HPDE6-E6E7 (cell line): Measurements from ENCODE around the gene RPS6KA2.

Source experiments
- DNase-seq: peaks from one replicate; pipeline ENCODE4 v3.0.0; 2011; ENCODE audit warnings: missing footprints; ENCODE audit errors: extremely low spot score

Gene RPS6KA2

DNA sequence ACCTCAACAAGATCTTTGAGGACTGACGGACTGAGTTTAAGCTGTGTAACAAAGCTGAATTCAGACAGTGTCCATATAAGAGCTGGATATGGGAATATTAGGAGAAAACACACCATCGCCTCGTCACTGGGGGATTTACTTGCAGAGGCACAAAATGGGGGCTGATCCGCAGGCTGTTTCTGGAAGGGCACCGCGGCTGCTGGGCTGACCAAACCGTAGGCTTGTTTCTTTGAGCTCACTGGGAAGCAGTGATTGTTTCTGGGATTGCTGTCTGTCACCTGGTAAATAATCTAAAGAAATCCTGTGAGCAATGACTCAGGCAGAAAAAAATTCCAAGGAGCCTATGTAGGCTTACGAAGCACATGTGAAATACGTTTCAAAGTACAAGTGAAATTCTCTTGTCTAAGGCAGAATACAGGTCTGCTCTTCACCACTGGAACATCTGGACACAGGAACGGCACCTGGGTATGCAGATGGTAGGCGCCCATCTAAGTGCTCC is 180.4 kb downstream of the RPS6KA2 start:
- no peak for DNase-seq

DNA sequence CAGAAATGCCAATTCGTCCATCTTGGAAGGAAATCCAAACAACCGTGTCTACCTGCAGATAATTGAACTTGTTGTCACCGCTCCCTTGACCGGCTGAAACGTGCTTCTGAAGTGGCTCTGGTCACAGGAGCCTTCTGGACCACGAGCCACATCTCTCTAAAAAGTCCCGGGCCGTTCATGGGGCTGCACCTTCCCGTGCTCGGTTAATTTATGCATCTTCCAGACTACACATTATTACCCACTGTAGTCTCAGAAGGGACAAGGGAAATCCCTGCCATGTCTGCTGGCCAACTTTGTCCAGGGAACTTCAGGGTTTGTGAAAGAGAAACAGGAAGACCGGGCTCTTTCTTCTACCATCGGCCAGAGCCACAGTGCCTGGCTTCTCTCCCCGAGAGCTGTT is 180.9 kb downstream of the RPS6KA2 start:
- DNase-seq = no peak

DNA sequence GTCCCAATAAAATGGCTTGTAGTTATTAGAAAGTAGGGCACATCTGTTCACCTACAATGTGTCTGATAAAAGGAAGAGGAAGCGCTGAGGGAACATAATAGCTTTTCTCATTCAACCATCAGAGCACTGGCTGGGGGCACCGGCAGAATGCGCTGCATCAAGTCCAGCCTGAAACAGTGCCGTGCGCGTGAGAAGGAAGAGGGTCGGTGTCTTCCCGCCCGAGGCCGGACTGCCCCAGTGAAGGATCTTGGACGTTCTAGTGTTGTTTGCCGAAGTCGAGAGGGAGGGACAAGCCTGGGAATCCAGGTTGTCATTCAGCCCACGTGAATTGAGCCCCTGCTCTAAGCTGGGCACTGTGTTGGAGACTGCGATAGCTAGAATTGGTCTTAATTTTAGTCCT is 182.6 kb downstream of the RPS6KA2 start:
- no peak for DNase-seq

DNA sequence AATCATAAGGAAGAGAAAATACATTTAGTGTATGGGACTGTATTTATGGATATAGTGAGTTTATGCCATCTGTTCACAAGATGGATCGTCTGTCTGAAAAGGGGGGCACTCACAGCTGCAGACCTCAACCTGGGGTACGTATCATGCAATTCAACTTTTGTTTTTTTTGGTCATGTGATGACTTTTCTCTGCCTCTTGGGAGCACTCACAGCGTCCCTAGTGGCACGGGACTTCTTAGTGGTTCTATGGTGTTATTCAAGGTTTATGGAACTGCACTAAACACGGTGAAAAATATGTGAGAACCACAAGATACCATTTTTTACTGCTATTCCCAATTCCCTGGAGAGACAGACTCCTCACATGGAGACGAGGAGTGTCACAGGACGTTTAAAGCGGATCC is 183.9 kb downstream of the RPS6KA2 start:
- no peak for DNase-seq

DNA sequence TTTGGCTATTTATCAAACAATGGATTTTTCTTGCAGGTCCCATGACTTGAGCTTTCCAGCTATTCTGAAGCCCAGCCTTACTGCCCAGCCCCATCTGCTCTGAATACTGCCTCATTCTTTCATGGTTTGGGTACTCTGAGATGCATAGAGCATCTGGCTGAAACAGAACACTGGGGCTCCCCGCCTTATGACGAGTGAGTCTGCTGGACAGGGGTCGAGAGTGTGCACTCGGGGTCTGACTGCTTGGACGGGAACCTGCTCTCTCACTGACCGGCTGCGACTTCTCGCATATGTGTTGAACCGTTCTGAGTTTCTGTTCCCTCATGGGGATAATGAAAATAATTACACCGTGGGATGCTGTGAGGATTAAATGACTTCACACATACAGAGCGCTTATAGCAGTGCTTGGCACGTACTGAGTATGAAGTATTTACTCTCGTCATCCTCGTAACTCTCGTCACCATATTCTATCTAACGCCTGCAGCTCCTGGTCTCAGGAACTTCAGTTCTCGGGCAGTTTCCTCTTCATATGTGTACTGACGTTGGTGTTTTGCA is 184.8 kb downstream of the RPS6KA2 start:
- DNase-seq = no peak

DNA sequence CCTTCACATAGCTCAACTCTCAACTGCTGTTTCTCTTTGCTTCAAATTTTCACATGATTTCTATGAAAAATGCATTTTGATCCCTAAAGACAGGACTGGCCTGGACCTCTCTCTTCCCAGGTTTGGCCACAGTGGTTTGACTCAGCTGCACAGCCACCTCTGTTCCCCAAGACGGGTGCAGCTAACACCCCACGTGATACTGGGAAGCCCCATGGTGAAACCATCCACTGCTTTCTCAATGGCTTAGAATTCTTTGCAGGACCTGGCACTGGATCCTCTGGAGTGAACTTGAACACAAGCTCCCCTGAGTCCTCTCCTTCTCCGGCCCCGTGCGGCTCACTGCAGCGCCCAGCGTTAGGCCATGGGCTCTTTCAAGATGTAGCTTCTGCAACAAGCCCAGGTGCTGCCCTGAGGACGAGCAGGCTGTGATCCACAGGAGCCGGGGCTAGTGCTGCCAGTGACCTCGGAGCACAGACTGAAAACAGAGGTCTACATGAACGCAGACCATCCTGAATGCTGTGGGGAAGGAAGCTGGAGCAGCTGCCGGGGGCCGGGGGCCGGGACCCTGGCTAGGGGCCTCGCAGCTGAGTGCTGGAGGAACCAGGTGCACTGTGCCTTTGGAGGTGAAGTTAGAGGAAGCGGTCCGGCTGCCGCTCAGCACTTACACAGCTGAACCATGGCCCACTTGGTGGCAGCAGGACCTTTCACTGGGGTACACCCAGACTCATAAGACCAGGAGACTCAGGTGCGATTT is 185.5 kb downstream of the RPS6KA2 start:
- no peak for DNase-seq

DNA sequence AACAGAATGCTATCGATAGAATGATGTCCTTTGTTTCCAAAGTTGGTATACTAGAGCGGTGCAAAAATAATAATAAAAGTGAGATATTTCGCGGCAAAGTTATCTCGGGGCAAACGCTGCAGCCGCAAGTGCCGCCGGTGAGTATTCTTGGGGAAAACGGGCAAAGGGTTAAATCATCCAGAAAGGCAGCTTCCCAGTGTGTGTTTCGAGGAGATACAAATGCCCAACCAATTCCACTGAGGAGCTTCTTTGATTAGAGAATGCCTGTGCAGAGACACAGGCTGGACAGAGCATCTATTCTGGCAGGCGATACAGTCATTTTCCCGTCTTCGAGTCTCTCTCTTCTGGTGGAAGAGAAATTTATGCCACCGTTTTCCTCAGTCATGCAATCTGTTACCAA is 186.3 kb downstream of the RPS6KA2 start:
- no peak for DNase-seq

DNA sequence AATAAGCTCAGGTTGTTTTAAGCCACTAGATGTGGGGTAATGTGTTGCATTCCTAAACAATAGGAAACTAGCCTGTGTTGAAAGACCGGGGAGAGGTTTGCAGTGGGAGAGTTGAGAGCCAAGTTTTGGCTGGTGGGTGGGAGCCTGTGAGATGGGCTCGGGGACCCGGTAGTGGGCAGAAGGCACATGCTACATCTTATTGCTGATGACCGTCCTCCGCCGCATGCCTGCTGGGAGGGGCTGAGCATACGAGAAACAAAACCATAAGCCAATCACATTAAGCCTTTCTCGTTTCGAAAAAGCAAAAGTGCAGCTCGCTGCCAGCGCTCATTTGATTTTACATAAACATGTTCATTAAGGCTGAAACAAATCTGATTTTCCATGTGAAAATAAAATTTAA is 186.9 kb downstream of the RPS6KA2 start:
- no peak for DNase-seq

DNA sequence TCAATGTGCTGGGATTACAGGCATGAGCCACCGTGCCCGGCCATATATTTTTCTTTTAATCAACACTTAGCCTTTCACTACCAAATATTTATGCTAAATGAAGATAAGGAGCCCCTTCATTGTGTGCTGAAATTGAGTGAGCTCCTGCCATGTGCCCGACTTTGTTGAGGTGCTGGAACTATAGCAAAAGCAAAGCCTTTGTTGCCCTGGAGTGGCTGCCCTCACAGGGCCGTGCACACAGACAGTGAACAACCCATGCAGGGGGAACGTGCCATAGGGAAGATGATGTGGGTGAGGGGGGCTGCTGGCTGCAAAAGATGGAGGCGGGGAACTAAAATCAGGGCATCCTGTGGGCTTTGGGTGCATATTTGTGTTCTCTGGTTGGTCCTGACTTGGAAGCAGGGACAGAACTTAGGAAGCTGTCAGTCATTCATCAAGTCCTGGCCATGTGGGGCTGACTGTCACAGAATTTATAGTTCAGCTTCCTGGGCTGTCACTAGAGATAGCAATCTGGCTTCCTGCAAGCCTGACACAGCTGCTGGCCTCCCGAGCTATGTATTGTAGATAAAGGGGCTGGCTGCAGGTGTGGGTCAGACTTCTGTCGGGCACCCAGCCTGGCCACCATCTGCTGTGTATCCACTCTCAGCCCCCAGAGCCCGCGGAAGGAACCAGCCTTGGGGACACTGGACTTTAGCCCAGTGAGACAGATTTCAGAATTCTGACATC is 187.5 kb downstream of the RPS6KA2 start:
- no peak for DNase-seq

DNA sequence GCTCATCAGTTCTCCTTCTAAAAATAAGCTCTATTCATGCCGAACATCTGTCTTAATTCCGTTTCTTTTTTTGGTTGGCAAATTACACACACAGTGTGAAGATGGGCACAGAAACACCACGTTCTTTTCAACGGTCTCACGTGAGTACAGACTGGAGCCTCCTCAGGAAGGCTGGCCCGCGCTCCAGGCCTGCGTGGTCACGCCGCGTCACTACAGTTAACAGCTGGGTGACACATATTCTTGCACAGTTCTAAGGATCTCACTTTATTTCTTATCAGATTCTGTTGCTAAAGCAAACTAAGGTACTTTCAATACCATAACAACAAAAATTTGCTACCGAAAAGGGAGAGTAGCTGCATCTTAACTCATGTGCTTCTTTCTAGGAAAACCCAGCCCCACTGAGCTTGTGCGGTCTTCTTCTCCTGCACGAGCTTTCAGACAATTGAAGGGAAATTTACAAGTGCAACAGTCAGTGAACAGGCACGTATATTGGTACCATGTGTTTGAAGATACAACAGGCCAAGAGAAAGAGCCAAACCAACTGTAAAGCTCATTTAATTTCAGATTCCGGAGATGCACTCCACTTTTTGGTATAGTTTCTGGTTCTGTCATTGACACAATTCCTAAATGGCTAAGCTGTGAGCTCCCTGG is 188.7 kb downstream of the RPS6KA2 start:
- no peak for DNase-seq

DNA sequence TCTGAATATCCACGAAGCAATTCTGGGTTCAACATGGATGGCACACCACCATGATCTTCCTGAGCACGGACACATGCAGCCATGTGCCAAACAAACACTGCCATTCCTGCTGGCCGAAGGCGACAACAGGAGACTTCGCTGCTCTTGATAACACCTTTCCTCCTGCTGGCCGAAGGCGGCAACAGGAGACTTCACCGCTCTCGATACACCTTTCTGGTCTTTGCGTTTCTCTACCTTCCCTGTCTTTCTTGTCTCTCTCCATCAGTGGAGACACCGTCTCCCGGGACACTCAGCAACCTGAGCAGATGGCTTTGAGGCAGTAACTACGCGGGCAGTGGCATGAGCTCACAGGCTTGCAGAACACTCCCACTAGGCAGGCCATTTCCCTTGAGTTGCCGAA is 189.4 kb downstream of the RPS6KA2 start:
- no peak for DNase-seq

DNA sequence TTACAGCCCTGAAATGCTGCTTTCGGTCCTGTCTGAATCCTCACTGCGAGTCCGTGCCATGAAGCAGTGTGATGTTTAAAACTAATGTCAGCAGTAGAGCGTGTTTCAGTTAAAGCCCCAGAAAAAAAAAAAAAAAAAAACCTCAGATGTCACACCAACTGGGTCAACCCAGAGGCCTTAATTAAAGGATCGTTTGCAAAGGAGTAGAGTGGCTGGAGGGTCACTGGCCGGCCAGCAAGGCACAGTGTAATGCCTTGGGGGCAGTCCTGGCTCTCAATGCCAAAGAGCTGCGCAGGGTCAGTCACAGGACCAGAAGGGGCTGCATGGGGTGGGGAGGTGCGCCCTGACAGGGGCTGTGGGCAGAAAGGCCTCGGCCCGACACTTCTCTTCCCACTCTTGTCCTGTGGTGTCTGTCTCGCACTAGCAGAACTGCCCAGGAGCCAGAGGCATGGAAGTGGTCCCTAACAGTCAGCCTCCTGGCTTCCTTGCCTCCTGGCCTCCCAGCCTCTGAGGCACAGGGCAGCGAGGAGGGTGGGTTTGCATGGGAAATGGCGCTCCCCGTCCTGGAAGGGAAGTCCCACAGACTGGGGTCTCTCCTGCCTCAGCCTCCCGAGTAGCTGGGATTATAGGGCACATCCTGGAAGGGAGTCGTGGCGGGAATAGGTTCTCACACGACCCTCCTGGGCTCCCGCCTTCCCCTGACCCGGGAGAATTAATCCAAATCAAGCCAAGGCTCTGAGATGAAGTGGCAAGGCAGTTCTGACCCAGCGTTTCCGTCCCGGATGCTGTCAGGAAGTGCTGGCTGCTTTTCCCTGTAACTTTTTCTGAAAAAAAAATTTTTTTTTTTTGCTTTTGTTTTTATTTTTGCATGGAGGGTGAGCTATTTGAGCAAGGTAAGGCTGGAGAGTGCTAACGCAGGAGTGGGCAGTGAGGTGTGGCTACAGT is 190.6 kb downstream of the RPS6KA2 start:
- no peak for DNase-seq

DNA sequence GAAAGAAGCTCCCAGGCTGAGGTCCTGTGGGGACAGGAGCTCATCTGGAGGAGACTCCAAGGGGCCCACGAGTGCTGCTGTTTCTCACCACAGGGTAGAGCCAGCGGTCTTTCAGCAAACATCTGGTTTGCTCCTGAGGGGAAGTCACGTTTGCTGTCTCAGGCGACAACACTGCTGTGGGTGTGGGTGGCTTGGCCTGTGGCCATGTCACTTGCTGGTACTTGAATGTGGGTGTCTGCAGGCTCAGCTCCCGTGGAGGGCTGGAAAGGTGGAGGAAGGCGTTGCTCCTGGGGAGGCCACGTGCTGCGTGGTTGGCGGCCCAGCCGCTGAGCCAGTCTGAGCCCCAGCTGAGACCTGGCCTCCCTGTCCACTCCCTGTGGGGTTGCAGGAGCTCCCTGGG is 191.5 kb downstream of the RPS6KA2 start:
- DNase-seq = no peak

DNA sequence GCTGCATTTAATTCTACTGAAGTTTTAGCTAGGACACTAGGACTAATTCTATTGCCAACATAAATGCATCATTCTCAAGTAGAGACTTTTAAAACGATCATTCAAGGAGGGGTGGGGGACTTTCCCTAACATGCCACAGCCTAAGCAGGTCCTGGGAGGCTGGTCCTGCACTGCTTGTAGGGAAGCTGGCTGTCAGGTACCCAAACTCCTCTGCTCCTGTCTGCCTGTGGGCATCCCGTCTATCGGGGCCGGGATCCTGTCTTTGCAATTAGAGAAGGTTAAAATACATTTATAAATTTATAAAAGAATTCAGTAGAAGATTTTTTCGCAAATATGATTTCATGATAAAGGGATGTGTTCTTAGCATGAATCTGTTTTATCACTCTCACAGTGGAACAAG is 192.7 kb downstream of the RPS6KA2 start:
- no peak for DNase-seq

DNA sequence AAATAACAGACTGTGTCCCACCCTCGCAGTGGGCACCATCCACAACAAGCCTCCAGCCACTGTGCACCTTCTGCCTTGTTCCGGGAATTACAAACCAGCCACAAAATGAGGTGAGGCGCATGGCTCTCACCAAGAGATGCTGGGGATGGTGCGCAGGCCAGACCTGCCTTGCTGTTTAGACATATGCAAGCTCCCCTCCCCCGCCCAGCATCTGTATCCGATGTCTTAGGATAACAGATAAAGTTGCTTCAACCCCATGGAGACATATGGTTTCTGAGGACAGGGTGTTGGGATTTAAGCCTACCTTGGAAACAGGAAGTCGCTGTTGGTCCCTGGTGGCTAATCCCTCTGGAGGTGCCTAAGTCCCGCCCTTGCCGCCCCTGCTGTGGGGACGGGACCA is 194.0 kb downstream of the RPS6KA2 start:
- no peak for DNase-seq

DNA sequence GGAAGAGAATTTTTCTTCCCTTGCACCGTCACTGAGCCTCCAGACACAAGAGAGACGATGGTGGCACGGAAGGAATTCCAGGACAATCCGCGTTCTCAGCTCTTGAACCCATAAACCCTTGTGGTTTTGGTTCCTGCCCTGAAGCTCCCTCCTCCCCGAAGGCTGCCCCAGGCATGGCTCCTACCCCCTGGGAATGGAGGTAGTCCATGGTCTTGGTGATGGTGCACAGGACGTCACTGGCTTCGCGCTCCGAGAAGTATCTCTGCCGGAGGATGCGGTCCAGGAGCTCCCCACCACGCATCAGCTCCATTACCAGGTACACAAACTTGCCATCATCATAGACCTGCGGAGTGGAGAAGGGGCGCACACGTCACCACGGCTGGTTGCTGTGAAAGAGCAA is 196.8 kb downstream of the RPS6KA2 start:
- no peak for DNase-seq

DNA sequence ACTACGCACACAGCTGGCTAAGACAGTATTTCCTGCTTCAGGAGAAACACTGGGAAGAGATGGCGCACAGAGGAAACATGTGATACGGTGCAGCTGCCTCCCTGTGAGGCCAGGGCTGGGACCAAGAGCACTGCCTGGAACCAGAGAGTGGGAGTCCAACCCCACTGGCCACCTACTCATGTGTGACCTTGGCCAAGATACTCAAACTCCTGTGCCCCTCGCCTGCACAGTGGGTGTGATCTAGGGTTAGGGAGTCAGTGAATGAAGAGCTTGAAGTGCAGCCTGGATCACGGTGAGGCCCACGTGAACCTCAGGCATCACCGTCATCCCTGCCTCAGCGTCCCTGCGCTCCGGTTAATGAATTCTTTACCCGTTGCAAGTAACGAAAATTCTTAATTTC is 202.6 kb downstream of the RPS6KA2 start:
- DNase-seq = no peak

DNA sequence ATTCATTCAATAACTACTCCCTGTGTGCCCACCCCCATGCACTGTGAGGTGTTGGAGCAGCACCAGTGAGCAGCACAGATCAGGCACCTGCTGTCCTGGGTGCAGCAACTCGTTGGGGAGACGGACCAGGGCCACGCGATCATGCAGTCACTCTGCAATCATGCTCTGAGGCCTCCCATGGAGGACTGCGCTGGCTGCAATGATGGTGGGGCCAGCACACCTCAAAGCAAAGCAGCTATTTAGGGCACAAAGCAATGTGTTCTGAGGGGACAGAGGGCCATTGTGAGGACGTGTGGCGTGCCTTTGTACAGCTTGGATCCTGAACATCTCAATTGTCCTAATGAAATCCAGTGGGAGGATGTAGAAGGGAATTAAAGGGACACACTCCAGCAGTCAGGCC is 203.3 kb downstream of the RPS6KA2 start:
- DNase-seq = no peak

DNA sequence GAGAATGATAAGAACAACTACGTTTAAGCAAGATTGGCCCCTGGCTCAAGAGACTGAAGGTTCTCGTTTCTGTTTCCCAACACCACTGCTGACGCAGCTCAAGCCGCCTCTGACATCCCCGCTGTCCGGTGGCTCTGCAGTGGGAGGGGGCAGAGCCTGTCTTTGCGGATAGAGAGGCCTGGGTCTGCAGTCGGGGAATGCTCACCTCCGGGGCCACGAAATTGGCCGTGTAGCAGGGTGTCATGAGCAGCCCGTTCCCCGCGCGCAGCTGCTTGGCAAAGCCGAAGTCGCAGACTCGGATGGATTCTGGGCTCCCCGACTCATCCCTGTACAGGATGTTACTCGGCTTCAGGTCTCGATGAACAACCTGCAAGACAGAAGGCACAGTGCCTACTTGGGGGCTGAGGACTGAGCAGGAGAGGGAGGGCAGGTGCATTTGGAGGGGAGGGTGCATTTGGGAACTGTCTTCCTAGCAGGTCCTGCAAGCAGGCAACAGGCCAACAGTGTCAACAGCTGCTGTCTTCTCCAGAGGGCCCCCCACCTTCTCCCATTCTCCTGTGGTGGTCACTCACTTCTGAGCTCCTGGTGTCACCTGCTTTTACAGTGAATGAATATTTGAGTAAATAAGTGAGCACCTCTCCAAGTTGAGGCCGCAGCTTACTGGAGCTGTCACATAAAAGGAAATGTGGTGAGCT is 203.9 kb downstream of the RPS6KA2 start:
- no peak for DNase-seq

DNA sequence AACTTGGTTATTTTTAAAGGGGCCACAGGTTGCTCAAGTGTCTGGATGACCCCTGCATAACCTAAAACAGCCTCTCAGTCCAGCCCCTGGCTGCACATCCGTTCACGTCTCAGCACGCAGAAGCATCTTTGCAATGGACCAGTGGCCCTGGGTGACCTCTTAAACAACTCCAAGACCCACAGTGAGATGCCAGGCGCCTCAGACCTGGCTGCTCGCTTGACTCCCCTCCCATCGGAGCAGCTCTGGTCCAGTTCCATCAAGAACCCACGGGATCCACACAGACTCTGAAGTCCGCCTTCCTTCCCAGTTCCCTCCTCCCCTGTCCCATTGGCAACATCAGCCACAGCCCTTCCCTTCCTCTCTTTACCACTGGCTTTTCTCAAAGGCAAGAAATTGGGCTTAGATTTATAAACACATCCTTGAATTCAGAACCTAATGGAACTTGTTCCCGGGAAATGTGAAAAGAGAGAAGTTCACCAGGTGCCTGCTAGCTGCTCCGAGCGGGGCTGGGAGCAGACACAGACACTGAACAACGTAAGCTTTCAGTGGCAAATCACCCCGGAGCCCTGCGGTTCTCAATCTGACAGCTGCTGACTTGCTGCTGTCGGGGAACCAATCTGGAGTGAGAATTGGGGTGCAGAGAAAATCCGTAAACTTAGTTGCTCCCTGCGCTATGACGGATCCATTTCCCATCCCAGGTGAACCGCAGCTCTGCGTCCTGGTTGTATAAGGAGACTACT is 204.7 kb downstream of the RPS6KA2 start:
- DNase-seq = no peak
